ENCODE results near the gene SMYD3.

The SMYD3 gene

DNA sequence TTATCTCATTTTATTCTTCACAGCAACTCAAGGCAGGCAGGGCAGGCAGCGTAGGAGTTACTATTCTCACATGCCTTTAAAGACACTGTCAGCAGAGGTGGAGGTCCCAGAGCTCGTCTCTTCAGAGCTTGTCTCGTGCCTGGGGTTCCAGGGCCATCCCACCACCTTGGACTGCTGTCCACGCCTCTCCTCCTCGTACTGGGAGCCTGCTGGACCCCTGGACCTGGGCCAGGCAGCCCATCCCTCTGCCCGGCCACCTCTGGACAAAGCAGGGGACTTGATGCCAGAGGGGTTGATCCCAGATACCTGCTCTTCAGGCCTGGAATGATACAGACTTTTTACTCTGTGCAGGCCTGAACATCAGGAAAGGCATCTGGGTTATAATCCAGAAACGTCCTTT lies 805.4 kb downstream of the SMYD3 start:
- H3K4me3 ChIP-seq (ENCODE audit: insufficient read depth, low read length, poor library complexity, severe bottlenecking), result no peak overlapping the region
- TF ChIP-seq EZH2phosphoT487 (conservative IDR thresholded peaks at IDR 0.05; ENCODE audit: low read length), result no peak
- TF ChIP-seq CTCF (IDR thresholded peaks at IDR 0.05; ENCODE audit: insufficient read depth, low read length, poor library complexity, severe bottlenecking), result no peak
- no peaks in the 10 kb centered on the region for H3K79me2 ChIP-seq (ENCODE audit: insufficient read depth, low read length)
- H3K9me3 ChIP-seq (ENCODE audit: insufficient read depth, low read length), result no peaks in the 10 kb centered on the region
- H4K20me1 ChIP-seq (ENCODE audit: low read depth, low read length), result no peaks in the 10 kb centered on the region
- no peaks in the 10 kb centered on the region for H3K27me3 ChIP-seq (ENCODE audit: low read length)
- H3K9me2 ChIP-seq (replicated peaks; ENCODE audit: insufficient read depth, low read length), result no peaks in the 10 kb centered on the region
- H2AFZ ChIP-seq (ENCODE audit: low read depth, low read length, severe bottlenecking), result no peak overlapping the region
- no peak overlapping the region for H3K4me2 ChIP-seq (ENCODE audit: low read depth, low read length, poor library complexity, severe bottlenecking)
- no peaks in the 10 kb centered on the region for H3F3A ChIP-seq (ENCODE audit: insufficient read depth)
- no peak overlapping the region for H3K9ac ChIP-seq (ENCODE audit: low read length)
- H3K27ac ChIP-seq (ENCODE audit: low read depth, low read length), result no peak overlapping the region
- H3K36me3 ChIP-seq (ENCODE audit: low read length), result no peaks in the 10 kb centered on the region

GRCh38 chr1:245700631-245701030 lies 806.4 kb downstream of the SMYD3 start:
- no peaks in the 10 kb centered on the region for H3K9me2 ChIP-seq (replicated peaks; ENCODE audit: insufficient read depth, low read length)
- no peak overlapping the region for H2AFZ ChIP-seq (ENCODE audit: low read depth, low read length, severe bottlenecking)
- no peaks in the 10 kb centered on the region for H3K9me3 ChIP-seq (ENCODE audit: insufficient read depth, low read length)
- no peaks in the 10 kb centered on the region for H3F3A ChIP-seq (ENCODE audit: insufficient read depth)
- no peak overlapping the region for H3K4me3 ChIP-seq (ENCODE audit: insufficient read depth, low read length, poor library complexity, severe bottlenecking)
- no peaks in the 10 kb centered on the region for H3K79me2 ChIP-seq (ENCODE audit: insufficient read depth, low read length)
- H3K4me2 ChIP-seq (ENCODE audit: low read depth, low read length, poor library complexity, severe bottlenecking), result no peak overlapping the region
- H3K27ac ChIP-seq (ENCODE audit: low read depth, low read length), result no peak overlapping the region
- H3K9ac ChIP-seq (ENCODE audit: low read length), result no peak overlapping the region
- H3K27me3 ChIP-seq (ENCODE audit: low read length), result no peaks in the 10 kb centered on the region
- H3K36me3 ChIP-seq (ENCODE audit: low read length), result no peaks in the 10 kb centered on the region
- TF ChIP-seq CTCF (IDR thresholded peaks at IDR 0.05; ENCODE audit: insufficient read depth, low read length, poor library complexity, severe bottlenecking), result no peak
- no peak for TF ChIP-seq EZH2phosphoT487 (conservative IDR thresholded peaks at IDR 0.05; ENCODE audit: low read length)
- no peaks in the 10 kb centered on the region for H4K20me1 ChIP-seq (ENCODE audit: low read depth, low read length)
